Effector memory CD8-positive, alpha-beta T cell (primary cell): ENCODE results near the gene INAFM2.

Experiments
- ATAC-seq: fragments of 150-1000 bp; cut with Tn5 transposase; replicated peaks from 2 replicates; pipeline ENCODE4 v1.10.0; 2021; ENCODE audit warnings: mild to moderate bottlenecking, moderate library complexity
- DNase-seq, 3 experiments: peaks; one replicate each; pipeline ENCODE4 v3.0.0; 2021
- H3K27ac Mint-ChIP-seq, 2 donors: one replicate each; pipeline ENCODE4 v1.8.0; 2022; ENCODE audit warnings: mild to moderate bottlenecking in 2 of 2, mixed read lengths in 2 of 2, moderate library complexity in 2 of 2
- H3K27me3 Mint-ChIP-seq, 2 donors: one replicate each; pipeline ENCODE4 v1.8.0; 2022; ENCODE audit warnings: mixed read lengths in 2 of 2
- H3K36me3 Mint-ChIP-seq: one replicate; pipeline ENCODE4 v1.8.0; 2022; ENCODE audit warnings: mild to moderate bottlenecking, moderate library complexity, mixed read lengths; ENCODE audit not compliant: insufficient read depth
- H3K4me1 Mint-ChIP-seq, 2 donors: one replicate each; pipeline ENCODE4 v1.8.0; 2022; ENCODE audit warnings: low read depth in 2 of 2, mixed read lengths in 2 of 2
- H3K4me3 Mint-ChIP-seq, 2 donors: one replicate each; pipeline ENCODE4 v1.8.0; 2022; ENCODE audit warnings: mild to moderate bottlenecking in 2 of 2, mixed read lengths in 2 of 2, moderate library complexity in 2 of 2
- H3K9me3 Mint-ChIP-seq, 2 donors: one replicate each; pipeline ENCODE4 v1.8.0; 2022; ENCODE audit warnings: mixed read lengths in 2 of 2

INAFM2 gene

GRCh38 chr15:40282147-40282868, 41.2 kb upstream of the INAFM2 start:
- Mint-ChIP-seq H3K27me3 (peaks cover 6 to 36% of the 10 kb centered on the region in 2 donors), H3K27ac (no peak overlapping the region)
- peak; percentile 39 to 59 (median 42) for DNase-seq

GRCh38 chr15:40282869-40283614, 40.5 kb upstream of the INAFM2 start, which contains the start of gene ANKRD63:
ANKRD63 (minus strand) TSS chr15:40283064; CDS start chr15:40282586, 478 bp downstream.
- peaks cover 3% of the 10 kb centered on the region in 2 donors for H3K4me1 Mint-ChIP-seq
- no peaks in the 10 kb centered on the region for H3K9me3 Mint-ChIP-seq
- H3K36me3 Mint-ChIP-seq = no peaks in the 10 kb centered on the region
- peaks cover 5 to 29% of the 10 kb centered on the region in 2 donors for H3K27me3 Mint-ChIP-seq
- peak within 1 kb of the TSS; percentile 75 to 79 for H3K4me3 Mint-ChIP-seq
- no peak within 1 kb of the TSS for H3K27ac Mint-ChIP-seq
- ATAC-seq = peak; percentile 67
- DNase-seq = peak in 2 of 3 experiments; percentile 32 to 35

More at GRCh38 chr15:40282147-40282868, 41.2 kb upstream of the INAFM2 start:
- peak; percentile 81 for ATAC-seq
- no peaks in the 10 kb centered on the region for H3K9me3 Mint-ChIP-seq
- no peaks in the 10 kb centered on the region for H3K36me3 Mint-ChIP-seq
- H3K4me1 Mint-ChIP-seq = peaks cover 3% of the 10 kb centered on the region in 2 donors
- H3K4me3 Mint-ChIP-seq = peak overlapping the region; percentile 75 to 79

DNA sequence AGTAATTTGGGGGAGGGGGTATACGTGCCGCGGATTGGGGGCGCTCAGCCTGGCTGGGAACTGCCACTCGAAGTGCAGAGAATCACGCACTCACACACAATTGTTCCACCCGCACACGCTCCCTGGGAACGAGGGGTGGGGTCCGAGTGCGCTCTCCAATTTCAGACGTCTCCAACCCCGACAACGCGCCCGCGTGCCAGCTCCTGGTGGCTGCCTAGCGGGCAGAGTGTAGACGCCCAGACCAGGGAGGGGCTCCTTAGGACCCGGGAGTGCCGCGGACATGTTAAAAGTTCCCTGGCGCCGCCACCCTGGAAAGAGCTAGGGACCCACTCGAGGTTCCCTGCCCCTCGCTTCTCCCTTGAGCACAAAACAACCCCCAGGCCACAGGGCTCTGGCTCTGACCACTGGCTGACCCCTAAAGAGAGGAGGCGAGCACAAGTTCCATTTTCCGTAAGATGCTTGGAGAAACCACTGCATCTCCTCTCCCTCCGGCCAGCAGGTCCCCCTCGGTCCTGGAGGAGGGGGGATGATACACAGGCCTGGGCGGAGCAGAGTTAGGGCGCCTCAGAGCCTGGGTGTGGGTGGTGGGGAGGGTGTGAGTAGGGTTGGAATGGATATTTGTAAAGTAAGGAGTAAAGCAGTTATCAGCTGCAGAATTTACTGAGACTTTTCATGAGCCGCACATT, 39.7 kb upstream of the INAFM2 start:
- no peak for ATAC-seq
- Mint-ChIP-seq H3K9me3 (no peaks in the 10 kb centered on the region), H3K27me3 (peaks cover 0 to 22% of the 10 kb centered on the region in 2 donors), H3K4me1 (peaks cover 3% of the 10 kb centered on the region in 2 donors), H3K36me3 (peaks cover 3% of the 10 kb centered on the region), H3K4me3 (peak overlapping the region; percentile 31 to 75), H3K27ac (no peak overlapping the region)
- DNase-seq = no peak

GRCh38 chr15:40285151-40285550, 38.3 kb upstream of the INAFM2 start:
- no peak for ATAC-seq
- H3K4me1 Mint-ChIP-seq = peaks cover 0 to 3% of the 10 kb centered on the region in 2 donors
- peak overlapping the region; percentile 48 to 60 for H3K27ac Mint-ChIP-seq
- no peak for DNase-seq
- H3K4me3 Mint-ChIP-seq = no peak overlapping the region
- H3K9me3 Mint-ChIP-seq = no peaks in the 10 kb centered on the region
- H3K27me3 Mint-ChIP-seq = peaks cover 0 to 13% of the 10 kb centered on the region in 2 donors
- H3K36me3 Mint-ChIP-seq = peaks cover 4% of the 10 kb centered on the region

DNA sequence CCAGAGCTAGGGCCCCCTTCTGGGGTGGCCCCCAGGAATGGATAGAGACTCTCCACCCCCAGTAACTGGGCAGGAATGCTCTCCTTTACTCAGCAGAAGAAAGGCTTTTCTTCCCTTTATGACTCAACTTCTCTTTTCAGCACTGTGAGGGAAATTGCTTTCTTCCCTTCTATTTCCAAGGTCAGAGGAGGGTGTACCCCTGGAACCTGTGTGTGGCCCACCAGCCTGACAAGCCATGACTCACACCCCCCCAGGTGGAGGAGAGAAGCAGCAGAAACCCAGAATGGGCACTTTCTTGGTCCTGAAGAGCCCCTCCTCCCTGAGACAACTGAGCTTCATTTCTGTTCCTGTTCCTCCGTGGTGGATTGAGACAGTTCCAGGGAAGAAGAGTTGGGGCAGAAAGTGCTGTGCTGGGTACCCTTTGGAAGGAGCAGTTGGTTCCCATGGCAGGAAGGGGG, 37.9 kb upstream of the INAFM2 start:
- Mint-ChIP-seq H3K27ac (peak overlapping the region; percentile 48 to 60), H3K27me3 (peaks cover 0 to 9% of the 10 kb centered on the region in 2 donors), H3K4me3 (no peak overlapping the region), H3K4me1 (peaks cover 0 to 3% of the 10 kb centered on the region in 2 donors), H3K36me3 (peaks cover 7% of the 10 kb centered on the region), H3K9me3 (no peaks in the 10 kb centered on the region)
- DNase-seq = no peak
- ATAC-seq = no peak

GRCh38 chr15:40286061-40286532, 37.4 kb upstream of the INAFM2 start:
- ATAC-seq (no peak), DNase-seq (no peak)
- peaks cover 8% of the 10 kb centered on the region for H3K36me3 Mint-ChIP-seq
- peaks cover 0 to 4% of the 10 kb centered on the region in 2 donors for H3K27me3 Mint-ChIP-seq
- no peaks in the 10 kb centered on the region for H3K9me3 Mint-ChIP-seq
- H3K4me3 Mint-ChIP-seq = no peak overlapping the region
- H3K27ac Mint-ChIP-seq = peak overlapping the region; percentile 48 to 60
- H3K4me1 Mint-ChIP-seq = peaks cover 0 to 3% of the 10 kb centered on the region in 2 donors

GRCh38 chr15:40286794-40287193, 36.7 kb upstream of the INAFM2 start:
- no peak overlapping the region for H3K4me3 Mint-ChIP-seq
- ATAC-seq = no peak
- no peak overlapping the region for H3K27ac Mint-ChIP-seq
- H3K27me3 Mint-ChIP-seq = no peaks in the 10 kb centered on the region
- H3K9me3 Mint-ChIP-seq = no peaks in the 10 kb centered on the region
- H3K36me3 Mint-ChIP-seq = peaks cover 8% of the 10 kb centered on the region
- DNase-seq = no peak
- peaks cover 0 to 2% of the 10 kb centered on the region in 2 donors for H3K4me1 Mint-ChIP-seq

DNA sequence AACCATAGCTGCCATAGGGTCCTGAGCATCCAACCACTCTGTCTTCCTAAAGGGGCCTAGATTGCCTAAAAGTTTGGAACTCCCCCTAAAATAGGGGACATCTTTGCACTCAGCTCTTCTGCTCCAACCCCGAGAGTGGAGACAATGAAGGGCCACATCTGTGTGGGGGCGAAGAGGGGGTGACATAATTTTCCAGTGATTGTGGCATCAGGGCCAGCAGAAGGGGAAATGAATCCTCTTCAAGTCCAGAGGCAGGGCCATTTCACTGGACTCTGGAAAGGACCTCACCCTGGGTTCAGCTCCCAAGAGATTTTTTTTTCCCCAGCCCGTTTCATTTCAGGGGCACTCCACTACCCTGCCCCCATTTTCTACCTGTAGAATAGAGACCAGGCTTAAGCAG, 36.0 kb upstream of the INAFM2 start:
- Mint-ChIP-seq H3K27me3 (no peaks in the 10 kb centered on the region), H3K4me3 (no peak overlapping the region), H3K9me3 (no peaks in the 10 kb centered on the region), H3K27ac (no peak overlapping the region), H3K36me3 (peaks cover 8% of the 10 kb centered on the region), H3K4me1 (peaks cover 0 to 2% of the 10 kb centered on the region in 2 donors)
- ATAC-seq (no peak), DNase-seq (no peak)

- Mint-ChIP-seq H3K4me1 (peaks cover 0 to 2% of the 10 kb centered on the region in 2 donors), H3K4me3 (no peak overlapping the region), H3K27me3 (no peaks in the 10 kb centered on the region), H3K27ac (peak overlapping the region in 1 of 2 donors; percentile 12), H3K36me3 (peaks cover 8% of the 10 kb centered on the region), H3K9me3 (no peaks in the 10 kb centered on the region)
- DNase-seq = no peak
- ATAC-seq = no peak
These were observed 35.5 kb upstream of the INAFM2 start for GRCh38 chr15:40287968-40288367.

GRCh38 chr15:40289140-40289775, 34.2 kb upstream of the INAFM2 start:
- H3K4me3 Mint-ChIP-seq = no peak overlapping the region

GRCh38 chr15:40290545-40290917, 33.0 kb upstream of the INAFM2 start:
- peak overlapping the region in 1 of 2 donors; percentile 51 for H3K27ac Mint-ChIP-seq
- peaks cover 0 to 6% of the 10 kb centered on the region in 2 donors for H3K4me1 Mint-ChIP-seq
- no peak for DNase-seq
- no peaks in the 10 kb centered on the region for H3K27me3 Mint-ChIP-seq
- no peak for ATAC-seq
- no peaks in the 10 kb centered on the region for H3K9me3 Mint-ChIP-seq
- H3K36me3 Mint-ChIP-seq = peaks cover 8% of the 10 kb centered on the region
- no peak overlapping the region for H3K4me3 Mint-ChIP-seq

More at GRCh38 chr15:40289140-40289775, 34.2 kb upstream of the INAFM2 start:
- H3K27ac Mint-ChIP-seq = peak overlapping the region in 1 of 2 donors; percentile 12
- no peak for ATAC-seq
- peaks cover 0 to 2% of the 10 kb centered on the region in 2 donors for H3K4me1 Mint-ChIP-seq
- no peaks in the 10 kb centered on the region for H3K9me3 Mint-ChIP-seq
- DNase-seq = no peak
- H3K36me3 Mint-ChIP-seq = peaks cover 8% of the 10 kb centered on the region
- no peaks in the 10 kb centered on the region for H3K27me3 Mint-ChIP-seq

DNA sequence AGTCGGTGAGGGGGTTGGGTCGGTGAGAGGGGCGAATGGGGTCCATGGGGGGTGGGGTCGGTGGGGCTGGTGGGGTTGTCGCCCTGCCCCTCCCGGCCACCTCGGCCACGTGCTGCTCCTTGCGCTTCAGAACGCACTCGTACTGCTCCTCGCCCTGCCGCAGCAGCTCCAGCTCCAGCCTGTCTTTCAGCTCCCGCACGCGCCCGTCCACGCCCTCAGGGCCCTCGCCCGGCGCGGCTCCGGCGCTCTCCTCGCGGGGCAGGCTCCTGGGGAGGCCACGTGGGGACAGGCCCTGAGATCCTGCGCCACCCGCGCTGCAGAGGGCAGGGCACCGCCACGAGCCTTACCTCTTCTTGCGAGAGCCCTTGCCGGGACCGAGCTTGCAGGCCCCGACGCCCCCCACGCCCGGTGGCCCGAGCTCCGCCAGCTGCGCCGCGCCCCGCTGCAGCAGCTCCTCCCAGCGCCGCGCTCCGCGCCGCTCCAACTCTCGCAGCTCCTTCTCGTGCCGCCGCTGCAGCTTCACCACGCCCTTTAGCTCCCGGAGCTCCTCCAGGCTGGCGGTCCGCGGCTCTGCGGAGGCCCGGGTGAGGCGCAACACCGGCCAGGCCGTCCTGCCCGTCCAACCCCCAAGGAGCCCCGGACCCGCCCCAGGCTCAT, 32.4 kb upstream of the INAFM2 start:
- DNase-seq = no peak

More for the DNA sequence above, 32.4 kb upstream of the INAFM2 start:
- H3K4me1 Mint-ChIP-seq = peaks cover 0 to 4% of the 10 kb centered on the region in 2 donors
- H3K27ac Mint-ChIP-seq = no peak overlapping the region
- ATAC-seq = no peak
- no peak overlapping the region for H3K4me3 Mint-ChIP-seq
- no peaks in the 10 kb centered on the region for H3K9me3 Mint-ChIP-seq
- peaks cover 8% of the 10 kb centered on the region for H3K36me3 Mint-ChIP-seq
- H3K27me3 Mint-ChIP-seq = no peaks in the 10 kb centered on the region
